ENCODE results near the gene TRMT13.

TRMT13 gene, protein sequence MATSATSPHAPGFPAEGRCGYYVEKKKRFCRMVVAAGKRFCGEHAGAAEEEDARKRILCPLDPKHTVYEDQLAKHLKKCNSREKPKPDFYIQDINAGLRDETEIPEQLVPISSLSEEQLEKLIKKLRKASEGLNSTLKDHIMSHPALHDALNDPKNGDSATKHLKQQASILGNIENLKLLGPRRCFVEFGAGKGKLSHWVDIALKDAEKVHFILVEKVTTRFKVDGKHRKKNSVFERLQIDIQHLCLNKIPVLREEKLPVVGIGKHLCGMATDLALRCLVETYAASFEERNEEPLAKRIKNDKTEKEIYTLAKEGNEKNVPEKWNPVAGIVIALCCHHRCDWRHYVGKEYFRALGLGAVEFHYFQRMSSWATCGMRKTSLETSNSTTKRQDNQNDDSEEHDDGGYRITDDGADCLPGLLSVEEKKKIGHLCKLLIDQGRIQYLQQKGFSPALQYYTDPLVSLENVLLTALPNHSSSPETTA

DNA sequence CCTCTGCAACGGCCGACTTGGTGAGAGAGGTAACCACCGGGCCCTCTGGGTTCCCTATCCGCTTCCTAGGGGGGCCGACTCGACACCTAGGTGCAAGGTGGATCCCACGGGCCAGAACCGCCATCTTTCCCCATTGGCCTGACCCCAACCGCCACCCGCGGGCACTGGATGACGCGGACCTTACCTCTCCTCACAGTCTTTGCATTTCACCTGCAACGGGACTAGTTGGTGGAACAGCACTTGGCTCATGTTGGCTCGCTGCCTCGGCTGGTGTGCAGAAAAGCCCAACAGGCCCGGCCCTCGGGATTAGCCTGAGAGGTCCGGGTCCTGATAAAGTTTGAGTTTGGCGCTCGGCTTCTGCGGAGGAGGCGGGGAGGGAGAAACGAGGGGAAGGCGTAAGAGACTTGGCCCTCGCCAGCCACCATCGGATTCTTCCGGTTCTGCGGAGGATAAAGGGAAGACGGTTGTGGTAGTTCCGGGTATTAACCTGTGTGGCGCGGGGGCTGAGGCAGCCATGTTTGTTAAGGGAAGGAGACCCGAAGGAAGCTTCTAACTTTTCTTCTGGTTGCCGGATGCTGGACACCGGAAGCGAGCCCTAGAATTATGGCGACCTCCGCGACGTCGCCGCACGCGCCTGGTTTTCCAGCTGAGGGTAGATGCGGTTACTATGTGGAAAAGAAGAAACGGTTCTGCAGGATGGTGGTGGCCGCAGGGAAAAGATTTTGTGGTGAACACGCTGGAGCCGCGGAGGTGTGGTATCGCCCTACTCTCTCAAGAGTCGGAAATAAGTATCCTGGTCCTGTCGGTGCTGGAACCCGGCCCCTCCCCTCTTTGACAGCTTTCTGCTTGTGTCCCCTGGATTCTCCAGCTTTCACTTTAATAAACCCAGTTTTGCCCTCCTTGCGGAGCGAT is at the start of gene TRMT13, which contains the start of gene SASS6:
TSS of gene TRMT13 (plus strand) at position 598 of the 912 bp plus-strand sequence. CDS start at position 604, 6 bp downstream.
TSS of gene SASS6 (minus strand) at position 365 of the 912 bp plus-strand sequence. CDS start at position 249, 116 bp downstream.
- DNase-seq (ENCODE audit: low spot score), result peak; percentile 98
- Histone ChIP-seq H3K27ac (peak within 1 kb of the TSS; percentile 38 to 75), H3K4me3 (peak within 1 kb of the TSS; percentile 83)
- TF ChIP-seq, protein P1, sequence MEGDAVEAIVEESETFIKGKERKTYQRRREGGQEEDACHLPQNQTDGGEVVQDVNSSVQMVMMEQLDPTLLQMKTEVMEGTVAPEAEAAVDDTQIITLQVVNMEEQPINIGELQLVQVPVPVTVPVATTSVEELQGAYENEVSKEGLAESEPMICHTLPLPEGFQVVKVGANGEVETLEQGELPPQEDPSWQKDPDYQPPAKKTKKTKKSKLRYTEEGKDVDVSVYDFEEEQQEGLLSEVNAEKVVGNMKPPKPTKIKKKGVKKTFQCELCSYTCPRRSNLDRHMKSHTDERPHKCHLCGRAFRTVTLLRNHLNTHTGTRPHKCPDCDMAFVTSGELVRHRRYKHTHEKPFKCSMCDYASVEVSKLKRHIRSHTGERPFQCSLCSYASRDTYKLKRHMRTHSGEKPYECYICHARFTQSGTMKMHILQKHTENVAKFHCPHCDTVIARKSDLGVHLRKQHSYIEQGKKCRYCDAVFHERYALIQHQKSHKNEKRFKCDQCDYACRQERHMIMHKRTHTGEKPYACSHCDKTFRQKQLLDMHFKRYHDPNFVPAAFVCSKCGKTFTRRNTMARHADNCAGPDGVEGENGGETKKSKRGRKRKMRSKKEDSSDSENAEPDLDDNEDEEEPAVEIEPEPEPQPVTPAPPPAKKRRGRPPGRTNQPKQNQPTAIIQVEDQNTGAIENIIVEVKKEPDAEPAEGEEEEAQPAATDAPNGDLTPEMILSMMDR (IDR thresholded peaks at IDR 0.05), result no peak

DNA sequence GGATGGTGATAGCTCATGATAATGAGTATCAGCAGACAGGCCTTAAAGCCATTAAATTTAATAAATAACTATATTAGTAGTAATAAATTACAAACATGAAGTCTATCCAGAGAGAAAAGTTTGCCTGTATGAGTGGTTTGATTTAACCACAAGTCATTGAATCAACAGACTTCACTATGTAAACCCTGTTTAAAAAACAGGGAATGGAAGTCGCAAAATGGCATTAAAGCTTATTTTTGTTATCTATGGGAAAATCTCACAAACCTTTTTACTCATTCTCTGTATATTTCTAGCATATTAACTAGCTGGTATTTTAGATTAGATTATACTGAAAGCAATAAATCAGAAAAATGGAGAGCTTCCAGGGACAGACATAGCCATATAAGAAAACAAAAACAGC is 45.6 kb upstream of the TRMT13 start:
- Histone ChIP-seq H3K4me3 (no peak overlapping the region), H3K27ac (no peak overlapping the region)
- no peak for DNase-seq (ENCODE audit: low spot score)
- TF ChIP-seq, protein P1 (IDR thresholded peaks at IDR 0.05), result no peak

DNA sequence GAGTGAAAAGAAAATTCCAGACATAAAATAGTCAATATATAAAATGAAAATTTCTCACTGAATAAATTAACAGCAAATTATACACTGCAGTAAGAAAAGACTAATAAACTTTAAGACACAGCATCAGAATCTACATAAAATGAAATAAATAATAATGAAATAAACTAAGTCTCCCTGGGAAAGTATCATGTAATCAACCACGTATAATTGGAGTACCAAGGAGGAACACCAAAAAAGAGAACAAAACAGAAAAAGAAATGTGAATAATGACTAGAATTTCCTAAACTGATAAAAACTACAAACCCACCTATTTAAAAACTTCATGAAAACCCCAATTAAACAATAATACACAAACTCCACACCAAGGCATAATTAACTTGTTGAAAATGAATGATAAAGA is 43.9 kb upstream of the TRMT13 start:
- Histone ChIP-seq H3K4me3 (no peak overlapping the region), H3K27ac (no peak overlapping the region)
- TF ChIP-seq, protein P1 (IDR thresholded peaks at IDR 0.05), result no peak
- DNase-seq (ENCODE audit: low spot score), result no peak

DNA sequence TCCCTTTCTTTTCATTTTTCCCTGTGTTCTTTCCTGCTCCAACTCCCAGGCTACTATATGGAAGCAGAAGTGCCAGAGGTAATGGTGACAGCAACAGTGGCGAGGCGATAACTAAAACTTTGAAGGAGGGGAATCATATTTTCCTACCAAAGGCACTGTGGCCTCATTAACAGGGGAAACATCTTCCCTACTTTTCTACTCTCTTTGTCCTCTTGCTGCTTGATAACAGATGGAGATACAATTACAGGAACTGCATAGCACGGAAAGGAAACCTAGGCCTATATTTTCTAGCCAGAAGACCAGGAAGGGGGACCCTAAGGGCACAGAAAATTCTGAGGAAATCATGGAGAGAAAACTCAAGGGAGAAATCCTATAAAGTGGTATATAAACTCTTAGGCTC is 42.5 kb upstream of the TRMT13 start:
- Histone ChIP-seq H3K27ac (no peak overlapping the region), H3K4me3 (no peak overlapping the region)
- DNase-seq (ENCODE audit: low spot score), result no peak
- TF ChIP-seq, protein P1 (IDR thresholded peaks at IDR 0.05), result no peak

DNA sequence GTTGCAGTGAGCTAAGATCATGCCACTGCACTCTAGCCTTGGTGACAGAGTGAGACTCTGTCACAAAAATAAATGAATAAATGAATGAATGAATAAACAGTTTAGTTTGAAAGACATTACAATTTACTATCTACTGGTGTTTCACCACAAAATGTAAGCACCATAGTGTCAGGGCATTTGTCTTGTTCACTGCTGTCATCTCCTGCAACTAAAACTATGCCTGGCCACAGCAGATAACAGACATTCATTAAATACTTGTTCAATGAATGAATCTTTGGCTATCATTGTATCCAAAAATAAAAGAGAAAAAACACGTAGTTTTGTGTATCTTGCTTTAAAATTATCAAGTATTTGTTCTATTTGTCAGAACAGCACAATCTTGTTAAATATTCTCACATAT is 32.8 kb upstream of the TRMT13 start:
- no peak for DNase-seq (ENCODE audit: low spot score)
- no peak overlapping the region for H3K27ac ChIP-seq
- H3K4me3 ChIP-seq, result no peak overlapping the region
- TF ChIP-seq, protein P1 (IDR thresholded peaks at IDR 0.05), result no peak

DNA sequence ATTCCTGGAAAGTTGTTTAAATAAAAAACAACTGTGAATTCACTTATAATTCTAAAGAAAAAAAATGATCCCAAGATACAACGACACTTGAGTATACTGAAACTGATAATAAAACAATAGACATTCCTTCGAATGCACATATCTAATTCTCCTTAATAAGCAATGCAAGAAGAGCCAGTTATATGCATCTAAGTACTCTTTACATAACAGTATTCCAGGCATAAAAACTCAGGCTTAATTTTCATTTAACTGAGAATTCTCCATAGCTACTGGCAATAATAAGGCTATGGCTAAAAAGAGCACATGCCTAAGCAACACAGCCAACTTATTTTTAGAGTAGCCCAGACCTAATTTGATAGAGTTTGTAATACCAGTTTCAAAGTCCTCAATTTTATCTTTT is 31.4 kb upstream of the TRMT13 start:
- Histone ChIP-seq H3K4me3 (no peak overlapping the region), H3K27ac (no peak overlapping the region)
- TF ChIP-seq, protein P1 (IDR thresholded peaks at IDR 0.05), result no peak

More for the DNA sequence above, 31.4 kb upstream of the TRMT13 start:
- no peak for DNase-seq (ENCODE audit: low spot score)
